BJ (cell line): Measurements from ENCODE around the gene SLC2A11. TPM values are rescaled to one million over a fixed set of nuclear protein-coding genes. Genes with fewer than 3 reads are reported as not detected.

Experiments used
- CTCF ChIA-PET: fragments of 350-600 bp; formaldehyde crosslinking; extraction: SDS; loops from one replicate; lab custom pipeline; 2021; ENCODE audit warnings: antibody characterized with exemption, inconsistent platforms; lab: Yijun Ruan, JAX
- POLR2A ChIA-PET: fragments of 300-600 bp; sonication (Branson Sonifier 250); formaldehyde crosslinking; extraction: SDS; loops from one replicate; lab custom pipeline; 2021; ENCODE audit warnings: antibody characterized with exemption; lab: Charles Lee
- DNase-seq: peaks from one replicate; pipeline ENCODE4 v3.0.0-alpha.2; 2011; ENCODE audit warnings: low read depth
- H3K27me3 ChIP-seq: 2 replicates; pipeline ENCODE4 v1.6.0; 2011; ENCODE audit warnings: low read length; ENCODE audit not compliant: control insufficient read depth, insufficient read depth
- H3K36me3 ChIP-seq: 2 replicates; pipeline ENCODE4 v1.5.1; 2011; ENCODE audit warnings: low read length; ENCODE audit not compliant: control insufficient read depth, insufficient read depth
- H3K4me3 ChIP-seq: 2 replicates; pipeline ENCODE4 v1.5.1; 2011; ENCODE audit warnings: low read depth, mild to moderate bottlenecking, control low read depth, low read length
- polyA plus RNA-seq: library from polyadenylated mRNA; depleted of rRNA; stranded (reverse); fragments of >200 nt; gene quantifications from 2 replicates; pipeline ENCODE4 v1.2.3, GENCODE V29; 2011
- TF ChIP-seq, protein P1 (sequence below): IDR thresholded peaks from 2 replicates; pipeline ENCODE4 v1.5.1; 2011; ENCODE audit warnings: low read depth, mild to moderate bottlenecking, control low read depth, inconsistent platforms, low read length, moderate library complexity; ENCODE audit not compliant: insufficient read depth

SLC2A11 gene
- polyA plus RNA-seq, 1 experiment: 14.7 TPM

DNA sequence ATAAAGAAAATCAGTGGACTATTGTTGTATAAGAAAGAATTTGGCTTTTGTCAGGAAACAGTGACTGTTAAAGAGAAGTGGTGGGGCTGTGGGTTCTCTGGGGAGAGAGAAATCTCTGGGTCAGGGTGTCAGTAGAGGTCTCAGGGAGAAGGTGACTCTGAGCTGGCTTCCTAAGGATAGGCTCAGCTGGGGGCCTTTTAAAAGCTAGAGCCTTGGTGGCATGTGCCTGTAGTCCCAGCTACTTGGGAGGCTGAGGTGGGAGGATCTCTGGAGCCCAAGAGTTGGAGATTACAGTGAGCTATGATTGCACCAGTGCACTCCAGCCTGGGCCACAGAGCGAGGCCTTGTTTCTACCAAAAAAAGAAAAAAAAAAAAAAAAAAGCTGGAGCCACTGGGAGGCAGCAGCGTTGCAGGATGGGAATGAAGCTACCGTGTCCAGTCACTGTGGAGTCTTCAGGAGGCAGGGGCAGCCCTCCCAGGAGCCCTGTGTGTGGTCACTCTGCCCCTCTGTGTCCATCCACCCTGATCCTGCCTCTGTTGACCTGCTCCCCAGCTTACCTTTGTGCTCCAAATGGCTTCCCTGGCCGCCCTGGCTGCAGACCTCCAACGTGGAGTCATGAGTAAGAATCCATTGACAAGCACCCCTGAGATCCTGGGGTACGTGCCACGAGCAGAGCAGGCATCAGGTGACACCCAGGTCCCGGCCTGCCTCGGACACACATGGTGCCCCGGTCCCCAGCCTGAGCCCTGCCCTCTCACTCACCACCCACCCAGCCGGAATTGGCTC is 31.1 kb downstream of the SLC2A11 start:
- TF ChIP-seq, protein P1, sequence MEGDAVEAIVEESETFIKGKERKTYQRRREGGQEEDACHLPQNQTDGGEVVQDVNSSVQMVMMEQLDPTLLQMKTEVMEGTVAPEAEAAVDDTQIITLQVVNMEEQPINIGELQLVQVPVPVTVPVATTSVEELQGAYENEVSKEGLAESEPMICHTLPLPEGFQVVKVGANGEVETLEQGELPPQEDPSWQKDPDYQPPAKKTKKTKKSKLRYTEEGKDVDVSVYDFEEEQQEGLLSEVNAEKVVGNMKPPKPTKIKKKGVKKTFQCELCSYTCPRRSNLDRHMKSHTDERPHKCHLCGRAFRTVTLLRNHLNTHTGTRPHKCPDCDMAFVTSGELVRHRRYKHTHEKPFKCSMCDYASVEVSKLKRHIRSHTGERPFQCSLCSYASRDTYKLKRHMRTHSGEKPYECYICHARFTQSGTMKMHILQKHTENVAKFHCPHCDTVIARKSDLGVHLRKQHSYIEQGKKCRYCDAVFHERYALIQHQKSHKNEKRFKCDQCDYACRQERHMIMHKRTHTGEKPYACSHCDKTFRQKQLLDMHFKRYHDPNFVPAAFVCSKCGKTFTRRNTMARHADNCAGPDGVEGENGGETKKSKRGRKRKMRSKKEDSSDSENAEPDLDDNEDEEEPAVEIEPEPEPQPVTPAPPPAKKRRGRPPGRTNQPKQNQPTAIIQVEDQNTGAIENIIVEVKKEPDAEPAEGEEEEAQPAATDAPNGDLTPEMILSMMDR: peak; percentile 19; the same call in 1 of the 2 replicates
- Histone ChIP-seq H3K4me3 (no peak overlapping the region), H3K36me3 (peaks cover 2% of the 10 kb centered on the region), H3K27me3 (no peaks in the 10 kb centered on the region)
- ChIA-PET POLR2A (interaction anchor here (0.6 kb wide), 2 partner anchors 118 to 121 kb away, joined by 3 to 8 read pairs; partner anchors contain the start of gene CHCHD10), CTCF (interaction anchor here (0.5 to 1.5 kb wide), 3 partner anchors 28 to 1874 kb away, joined by 3 to 4 read pairs (median 3); partner anchors contain the start of gene SLC2A11)
- DNase-seq: no peak

DNA sequence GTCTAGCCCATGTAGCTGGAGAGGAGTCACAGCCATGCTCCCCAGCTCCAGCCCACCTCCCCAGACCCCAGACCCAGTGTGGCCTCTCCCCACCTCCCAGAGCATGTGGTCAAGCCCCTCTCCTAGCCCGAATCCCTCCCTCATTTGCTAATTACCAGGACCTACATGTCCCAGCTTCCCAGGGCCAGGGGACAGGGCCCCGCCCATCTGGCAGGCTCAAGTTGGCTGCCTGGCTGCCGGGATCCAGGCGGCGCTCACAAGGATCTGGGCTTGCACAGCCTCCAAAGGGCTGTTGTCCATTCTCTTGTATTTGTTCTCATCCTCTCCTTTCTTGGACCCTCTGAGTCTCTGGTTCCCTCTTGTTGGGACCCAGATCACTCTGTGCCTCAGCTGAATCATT is 31.9 kb downstream of the SLC2A11 start:
- no peak for DNase-seq
- Histone ChIP-seq H3K4me3 (no peak overlapping the region), H3K27me3 (no peaks in the 10 kb centered on the region), H3K36me3 (peaks cover 1% of the 10 kb centered on the region; the same call in 1 of the 2 replicates)
- POLR2A ChIA-PET: no interaction called here
- TF ChIP-seq, protein P1: no peak
- CTCF ChIA-PET: interaction anchor here (1.0 kb wide), 1 partner anchor 24 kb away, joined by 3 read pairs; no protein-coding TSS in a partner anchor

DNA sequence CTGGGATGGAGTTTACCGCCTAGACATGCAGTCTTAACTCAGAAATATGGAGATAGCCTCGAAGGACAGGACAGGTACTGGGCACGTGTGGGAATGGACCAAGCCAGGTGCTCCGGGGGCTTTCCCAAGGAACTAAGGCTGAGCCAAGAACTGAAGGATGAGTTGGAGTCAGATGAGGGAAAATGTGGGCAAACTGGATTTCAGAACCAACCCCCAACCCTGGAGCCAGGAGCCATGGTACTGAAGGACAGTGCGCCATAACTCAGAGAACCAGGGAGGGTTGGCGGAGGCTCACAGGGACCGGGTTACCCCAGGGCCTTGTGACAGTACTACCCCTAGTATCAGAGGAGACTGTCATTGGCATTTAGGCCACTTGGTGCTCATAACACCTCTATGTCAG is 34.1 kb downstream of the SLC2A11 start:
- Histone ChIP-seq H3K27me3 (no peaks in the 10 kb centered on the region), H3K36me3 (peaks cover 13% of the 10 kb centered on the region), H3K4me3 (no peak overlapping the region)
- DNase-seq: no peak
- POLR2A ChIA-PET: no interaction called here
- TF ChIP-seq, protein P1: no peak
- CTCF ChIA-PET: interaction anchor here (0.8 to 1.6 kb wide), 2 partner anchors 30 to 34 kb away, joined by 3 read pairs; partner anchors contain the start of gene SLC2A11

DNA sequence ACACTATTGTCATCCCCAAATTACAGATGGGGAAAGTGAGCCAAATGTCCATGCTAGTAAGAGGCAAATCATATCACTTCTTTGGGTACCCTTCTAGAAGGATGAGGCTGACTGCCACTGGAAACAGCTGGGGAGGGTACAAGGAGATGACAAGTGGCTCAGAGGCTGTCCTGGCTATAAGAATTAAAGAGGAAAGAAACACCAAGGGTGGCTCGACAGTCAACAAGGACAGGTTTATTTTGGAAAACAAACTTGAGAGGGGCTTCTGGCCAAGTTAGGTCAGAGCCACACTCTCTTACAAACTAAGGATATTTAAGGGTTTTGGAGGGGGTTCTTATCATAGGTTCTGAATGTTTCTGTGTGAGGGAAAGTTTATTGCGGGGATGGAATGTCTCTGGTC is 34.5 kb downstream of the SLC2A11 start:
- POLR2A ChIA-PET: no interaction called here
- H3K36me3 ChIP-seq: peaks cover 17% of the 10 kb centered on the region
- DNase-seq: no peak
- TF ChIP-seq, protein P1: no peak
- CTCF ChIA-PET: interaction anchor here (0.8 to 1.6 kb wide), 2 partner anchors 30 to 35 kb away, joined by 3 read pairs; partner anchors contain the start of gene SLC2A11
- no peak overlapping the region for H3K4me3 ChIP-seq
- no peaks in the 10 kb centered on the region for H3K27me3 ChIP-seq

DNA sequence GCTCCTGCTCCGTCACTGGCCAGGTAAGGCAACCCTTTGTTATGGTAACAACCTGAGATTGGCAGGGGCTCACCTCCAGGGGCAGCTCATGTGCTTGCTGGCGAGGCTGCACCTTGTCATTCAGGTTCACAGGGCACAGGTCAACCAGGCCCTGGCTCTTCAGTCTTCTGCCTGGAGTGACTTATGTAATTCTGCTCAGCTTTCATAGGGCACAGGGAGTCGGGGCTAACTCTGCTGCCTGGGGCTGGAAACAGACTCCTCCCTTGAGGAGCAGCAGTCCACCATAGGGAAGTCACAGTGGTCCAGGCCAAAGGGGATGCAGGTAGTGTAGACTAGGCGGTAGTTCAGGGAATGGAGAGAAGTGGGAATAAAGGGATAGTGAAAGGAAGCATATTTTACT is 35.0 kb downstream of the SLC2A11 start:
- POLR2A ChIA-PET: no interaction called here
- no peak overlapping the region for H3K4me3 ChIP-seq
- peaks cover 21% of the 10 kb centered on the region for H3K36me3 ChIP-seq
- no peak for DNase-seq
- CTCF ChIA-PET: interaction anchor here (0.8 to 1.6 kb wide), 2 partner anchors 31 to 35 kb away, joined by 3 read pairs; partner anchors contain the start of gene SLC2A11
- H3K27me3 ChIP-seq: no peaks in the 10 kb centered on the region
- TF ChIP-seq, protein P1: no peak
